Glutamatergic neuron (in vitro differentiated cells): Measurements from ENCODE around the gene GRID2IP. TPM values are rescaled to one million over a fixed set of nuclear protein-coding genes. Genes with fewer than 3 reads are reported as not detected.
A peak's percentile ranks its signal among the peaks of the same experiment; 100 is the strongest.
"Not testable (repeated sequence)": the region's sequence is repeated elsewhere in the genome, so short reads cannot be mapped to it uniquely, and the experiment has no call there.

Experiments used
- DNase-seq: peaks from one replicate; pipeline ENCODE4 v3.0.0; 2022
- H3K27ac Mint-ChIP-seq: one replicate; pipeline ENCODE4 v1.8.0; 2020; ENCODE audit warnings: mild to moderate bottlenecking, mixed read lengths, inconsistent platforms; ENCODE audit not compliant: unreplicated experiment
- H3K27me3 Mint-ChIP-seq: one replicate; pipeline ENCODE4 v1.8.0; 2020; ENCODE audit warnings: mild to moderate bottlenecking, moderate library complexity, mixed read lengths, inconsistent platforms; ENCODE audit not compliant: unreplicated experiment
- H3K36me3 Mint-ChIP-seq: one replicate; pipeline ENCODE4 v1.8.0; 2020; ENCODE audit warnings: mild to moderate bottlenecking, mixed read lengths, inconsistent platforms; ENCODE audit not compliant: unreplicated experiment
- H3K4me1 Mint-ChIP-seq: one replicate; pipeline ENCODE4 v1.8.0; 2020; ENCODE audit warnings: mild to moderate bottlenecking, low read depth, mixed read lengths, inconsistent platforms; ENCODE audit not compliant: unreplicated experiment
- H3K4me3 Mint-ChIP-seq: one replicate; pipeline ENCODE4 v1.8.0; 2020; ENCODE audit warnings: mild to moderate bottlenecking, mixed read lengths, inconsistent platforms; ENCODE audit not compliant: unreplicated experiment
- H3K9me3 Mint-ChIP-seq: one replicate; pipeline ENCODE4 v1.8.0; 2020; ENCODE audit warnings: mild to moderate bottlenecking, moderate library complexity, mixed read lengths, inconsistent platforms; ENCODE audit not compliant: unreplicated experiment
- CTCF ChIP-seq: fragments of 200-600 bp; sonication (generic); IDR thresholded peaks from one replicate; pipeline ENCODE4 v1.5.0; 2021; ENCODE audit not compliant: partially characterized antibody, unreplicated experiment
- total RNA-seq: library from RNA; stranded (reverse); fragmentation: NEBNext Ultra II Directional; extraction: Animal tissue kit (Norgen Biotek cat#: 25700); gene quantifications from one replicate; pipeline ENCODE4 v1.2.1, GENCODE V29; 2021; ENCODE audit not compliant: unreplicated experiment

Gene GRID2IP
- total RNA-seq, 1 donor from 2014 or later = 0.66 TPM

GRCh38 chr7:6589151-6589828 is 38.0 kb upstream of the GRID2IP start:
- no peak for DNase-seq
- H3K4me3 Mint-ChIP-seq = peak overlapping the region; percentile 86
- peak overlapping the region; percentile 74 for H3K27ac Mint-ChIP-seq
- peaks cover 13% of the 10 kb centered on the region for H3K9me3 Mint-ChIP-seq
- peaks cover 8% of the 10 kb centered on the region for H3K4me1 Mint-ChIP-seq
- H3K36me3 Mint-ChIP-seq = no peaks in the 10 kb centered on the region
- no peak for TF ChIP-seq CTCF
- H3K27me3 Mint-ChIP-seq = peaks cover 3% of the 10 kb centered on the region

- TF ChIP-seq CTCF = no peak
- Mint-ChIP-seq H3K4me3 (peak overlapping the region; percentile 86), H3K4me1 (peaks cover 8% of the 10 kb centered on the region), H3K9me3 (peaks cover 13% of the 10 kb centered on the region), H3K36me3 (no peaks in the 10 kb centered on the region), H3K27me3 (peaks cover 3% of the 10 kb centered on the region), H3K27ac (peak overlapping the region; percentile 55)
- no peak for DNase-seq
Observed at GRCh38 chr7:6588566-6588965, 37.3 kb upstream of the GRID2IP start.

DNA sequence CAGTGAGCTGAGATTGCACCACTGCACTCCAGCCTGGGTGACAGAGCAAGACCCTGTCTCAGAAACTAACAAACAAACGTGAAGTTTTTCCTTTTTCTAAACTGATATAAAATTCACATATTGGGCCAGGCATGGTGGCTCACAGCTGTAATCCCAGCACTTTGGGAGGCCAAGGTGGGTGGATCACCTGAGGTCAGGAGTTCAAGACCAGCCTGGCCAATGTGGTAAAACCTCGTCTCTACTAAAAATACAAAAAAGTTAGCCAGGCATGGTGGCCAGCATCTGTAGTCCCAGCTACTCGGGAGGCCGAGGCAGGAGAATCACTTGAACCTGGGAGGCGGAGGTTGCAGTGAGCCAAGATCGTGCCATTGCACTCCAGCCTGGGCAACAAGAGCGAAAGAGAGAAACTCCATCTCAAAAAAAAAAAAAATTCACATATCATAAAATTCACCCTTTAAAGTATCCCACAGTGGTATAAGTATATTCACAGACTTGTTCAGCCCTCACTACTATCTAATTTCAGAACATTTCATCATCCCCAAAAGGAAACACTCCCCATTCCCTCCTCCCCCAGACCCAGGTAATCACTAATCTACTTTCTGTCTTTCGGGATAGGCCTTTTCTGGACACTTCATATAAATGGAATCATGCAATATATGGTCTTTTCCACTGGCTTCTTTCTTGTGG is 34.6 kb upstream of the GRID2IP start:
- not testable (repeated sequence) for H3K27me3 Mint-ChIP-seq, H3K4me3 Mint-ChIP-seq, H3K27ac Mint-ChIP-seq, H3K36me3 Mint-ChIP-seq, DNase-seq, H3K4me1 Mint-ChIP-seq
- peaks cover 11% of the 10 kb centered on the region for H3K9me3 Mint-ChIP-seq

DNA sequence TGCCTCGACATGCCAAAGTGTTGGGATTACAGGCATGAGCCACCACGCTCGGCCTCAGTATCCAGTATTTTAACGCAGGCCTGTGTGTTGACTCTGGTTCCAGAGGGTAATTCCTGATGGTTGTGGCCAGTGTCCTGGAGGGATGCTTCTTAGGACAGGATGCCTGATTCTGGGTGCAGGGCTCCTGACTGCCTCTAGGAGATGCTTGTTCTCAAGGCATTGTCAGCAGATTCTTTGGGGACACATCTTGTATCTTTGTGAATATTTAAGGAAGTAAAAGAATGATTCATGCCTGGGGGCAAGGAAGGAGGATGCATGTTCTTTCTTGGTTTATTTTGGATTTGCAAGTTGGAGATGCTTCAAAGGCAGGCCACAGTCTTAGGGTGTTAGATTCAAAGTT is 28.2 kb upstream of the GRID2IP start:
- Mint-ChIP-seq H3K4me3 (no peak overlapping the region), H3K27me3 (no peaks in the 10 kb centered on the region), H3K9me3 (peaks cover 3% of the 10 kb centered on the region), H3K36me3 (peaks cover 4% of the 10 kb centered on the region), H3K27ac (no peak overlapping the region), H3K4me1 (no peaks in the 10 kb centered on the region)
- TF ChIP-seq CTCF = no peak
- DNase-seq = no peak

GRCh38 chr7:6578114-6579084 is 27.1 kb upstream of the GRID2IP start:
- Mint-ChIP-seq H3K27ac (peak overlapping the region; percentile 75), H3K27me3 (no peaks in the 10 kb centered on the region), H3K9me3 (peaks cover 3% of the 10 kb centered on the region), H3K36me3 (peaks cover 4% of the 10 kb centered on the region), H3K4me1 (no peaks in the 10 kb centered on the region), H3K4me3 (peak overlapping the region; percentile 91)
- no peak for TF ChIP-seq CTCF
- DNase-seq = no peak
